HepG2 (cell line): Measurements from ENCODE around the gene ZNF771. TPM values are rescaled to one million over a fixed set of nuclear protein-coding genes. Genes with fewer than 3 reads are reported as not detected.

Experiments used
- BHLHE40 ChIP-seq: IDR thresholded peaks from 2 replicates; pipeline ENCODE4 v1.6.1; 2011; ENCODE audit warnings: low read length, improper control_type of control experiment
- CBX5 ChIP-seq: sonication (generic); formaldehyde crosslinking; IDR thresholded peaks from 2 replicates; pipeline ENCODE4 v1.4.0; 2020; ENCODE audit warnings: missing genetic modification reagents, borderline replicate concordance
- CC2D1A ChIP-seq: sonication (generic); formaldehyde crosslinking; IDR thresholded peaks from 2 replicates; pipeline ENCODE4 v1.8.1; 2023; ENCODE audit warnings: mild to moderate bottlenecking, missing genetic modification reagents
- JUN ChIP-seq: sonication (generic); formaldehyde crosslinking; IDR thresholded peaks from 2 replicates; pipeline ENCODE4 v1.4.0; 2020; ENCODE audit warnings: mild to moderate bottlenecking, missing genetic modification reagents
- POLR2G ChIP-seq: fragments of 200-400 bp; formaldehyde crosslinking; IDR thresholded peaks from 2 replicates; pipeline ENCODE4 v1.6.1; 2018; ENCODE audit warnings: mild to moderate bottlenecking, low read depth, low read length, moderate library complexity
- PPARG ChIP-seq: conservative IDR thresholded peaks from 2 replicates; pipeline ENCODE4 v1.6.1; 2016; ENCODE audit warnings: missing biosample characterization, missing genetic modification reagents
- PRPF4 ChIP-seq: fragments of 200-400 bp; formaldehyde crosslinking; IDR thresholded peaks from 2 replicates; pipeline ENCODE4 v1.6.1; 2016; ENCODE audit warnings: low read length, low read depth; ENCODE audit not compliant: poor library complexity, severe bottlenecking
- SKI ChIP-seq: fragments of 450-650 bp; IDR thresholded peaks from one replicate; pipeline ENCODE4 v1.6.1; 2018; ENCODE audit warnings: mild to moderate bottlenecking; ENCODE audit not compliant: partially characterized antibody
- SMARCE1 ChIP-seq: fragments of 450-650 bp; IDR thresholded peaks from 2 replicates; pipeline ENCODE4 v1.6.1; 2017; ENCODE audit warnings: borderline replicate concordance
- THAP9 ChIP-seq: sonication (generic); formaldehyde crosslinking; IDR thresholded peaks from 2 replicates; pipeline ENCODE4; 2020; ENCODE audit warnings: missing genetic modification reagents, mild to moderate bottlenecking, borderline replicate concordance
- XBP1 ChIP-seq: sonication (generic); formaldehyde crosslinking; IDR thresholded peaks from 2 replicates; pipeline ENCODE4 v1.5.0; 2020; ENCODE audit warnings: missing genetic modification reagents
- ZHX1 ChIP-seq: sonication (generic); formaldehyde crosslinking; IDR thresholded peaks from 2 replicates; pipeline ENCODE4 v1.8.1; 2022; ENCODE audit warnings: low read depth, mild to moderate bottlenecking, missing genetic modification reagents
- ZNF503 ChIP-seq: sonication (generic); formaldehyde crosslinking; IDR thresholded peaks from 2 replicates; pipeline ENCODE4 v1.4.0; 2020; ENCODE audit warnings: missing genetic modification reagents
- ZNF576 ChIP-seq: sonication (generic); formaldehyde crosslinking; IDR thresholded peaks from 2 replicates; pipeline ENCODE4 v1.4.0; 2020; ENCODE audit warnings: mild to moderate bottlenecking, missing genetic modification reagents
- ZNF674 ChIP-seq: sonication (generic); formaldehyde crosslinking; IDR thresholded peaks from 2 replicates; pipeline ENCODE4 v1.5.0; 2020; ENCODE audit warnings: low read depth, mild to moderate bottlenecking, missing genetic modification reagents
- ZNF788 ChIP-seq: sonication (generic); formaldehyde crosslinking; IDR thresholded peaks from 2 replicates; pipeline ENCODE4 v1.5.0; 2020; ENCODE audit warnings: mild to moderate bottlenecking, missing genetic modification reagents, borderline replicate concordance
- ZNF792 ChIP-seq: IDR thresholded peaks from 2 replicates; pipeline ENCODE4 v1.6.1; 2016
- polyA plus RNA-seq, 8 experiments: library from polyadenylated mRNA; depleted of rRNA in 3 of 8; stranded (reverse) in 7 of 8; unstranded in 1 of 8; fragments of >200 nt; fragmentation: Illumina TruSeq in 4 of 8; extraction: Trizol in 4 of 8; gene quantifications; 2 replicates each; pipeline versions ENCODE4 v1.2.1 to v1.2.3, GENCODE V29; 2011 to 2016; ENCODE audit warnings: low read depth in 4 of 8, missing spikeins in 1 of 8, mixed read lengths in 1 of 8; ENCODE audit not compliant: insufficient read depth in 1 of 8
- total RNA-seq, 5 experiments: library from RNA; depleted of rRNA; stranded (reverse); fragments of >200 nt; fragmentation: Illumina TruSeq; extraction: Trizol; gene quantifications; 2 replicates each; pipeline ENCODE4 v1.2.3, GENCODE V29; 2016; ENCODE audit warnings: low read depth in 1 of 5

The ZNF771 gene
- total and polyA plus RNA-seq, 2 of the 13 experiments (the other 11 are each of a cell fraction or from before 2014, with no cell fraction given): 5.0 to 11.8 TPM

- TF ChIP-seq ZNF503 (CRISPR knock-in tag): no peak
- peak; percentile 100 for TF ChIP-seq POLR2G
- peak; percentile 69; the same call in 1 of the 2 replicates for TF ChIP-seq ZNF792 (CRISPR knock-in tag)
- no peak; the same call in 1 of the 2 replicates for TF ChIP-seq XBP1
- TF ChIP-seq ZNF576 (CRISPR knock-in tag): peak; percentile 89; the same call in 1 of the 2 replicates
- no peak for TF ChIP-seq PRPF4
- TF ChIP-seq ZNF788 (CRISPR knock-in tag): peak; percentile 21
- no peak for TF ChIP-seq CC2D1A (CRISPR knock-in tag)
- TF ChIP-seq ZHX1 (CRISPR knock-in tag): no peak
- no peak for TF ChIP-seq SMARCE1
- TF ChIP-seq ZNF674: no peak
- TF ChIP-seq JUN (CRISPR knock-in tag): peak; percentile 40; the same call in 1 of the 2 replicates
- TF ChIP-seq CBX5 (CRISPR knock-in tag): no peak
- peak; percentile 12 for TF ChIP-seq SKI
- no peak; the same call in none of the 2 replicates for TF ChIP-seq PPARG (CRISPR knock-in tag)
- TF ChIP-seq BHLHE40: peak; percentile 97
- peak; percentile 44; the same call in 1 of the 2 replicates for TF ChIP-seq THAP9 (CRISPR knock-in tag)
Observed at GRCh38 chr16:30445408-30446202, 38.2 kb downstream of the ZNF771 start, which contains the start of gene SEPHS2 (continued).
